K562 (cell line): ENCODE measurements around the gene AGA. TPM values are rescaled to one million over a fixed set of nuclear protein-coding genes. Genes with fewer than 3 reads are reported as not detected.

Experiments used
- CHD1 ChIP-seq: fragments of 200-600 bp; sonication (generic); IDR thresholded peaks from one replicate; pipeline ENCODE4 v1.6.1; 2012; ENCODE audit warnings: mild to moderate bottlenecking, moderate library complexity, low read length, inconsistent platforms
- DPF2 ChIP-seq: fragments of 450-650 bp; IDR thresholded peaks from 2 replicates; pipeline ENCODE4 v1.6.1; 2016
- KDM4B ChIP-seq, 2 experiments: fragments of 450-650 bp in 1 of 2; sonication (generic) in 1 of 2; IDR thresholded peaks; 2 replicates each; pipeline ENCODE4 v1.6.1; 2016 to 2017; ENCODE audit warnings: borderline replicate concordance in 2 of 2, antibody characterized with exemption in 1 of 2, low read depth in 1 of 2, mild to moderate bottlenecking in 1 of 2
- LARP7 ChIP-seq: fragments of 450-650 bp; IDR thresholded peaks from 2 replicates; pipeline ENCODE4 v1.6.1; 2016
- MBD2 ChIP-seq: sonication (generic); IDR thresholded peaks from 2 replicates; pipeline ENCODE4 v1.6.1; 2016; ENCODE audit warnings: low read depth, borderline replicate concordance
- MTA1 ChIP-seq: fragments of 450-650 bp; IDR thresholded peaks from 2 replicates; pipeline ENCODE4 v1.6.1; 2017; ENCODE audit warnings: borderline replicate concordance
- NR2C1 ChIP-seq, 2 experiments: fragments of 450-650 bp; IDR thresholded peaks; 2 replicates each; pipeline ENCODE4 v1.6.1; 2017; ENCODE audit warnings: mild to moderate bottlenecking in 2 of 2, antibody characterized with exemption in 1 of 2, inconsistent platforms in 1 of 2, missing compliant biosample characterization in 1 of 2, missing genetic modification characterization in 1 of 2
- PURB ChIP-seq: sonication (generic); formaldehyde crosslinking; IDR thresholded peaks from 2 replicates; pipeline ENCODE4 v1.9.0; 2021; ENCODE audit warnings: low read depth, mild to moderate bottlenecking, missing genetic modification reagents
- RNF2 ChIP-seq: sonication (generic); IDR thresholded peaks from 2 replicates; pipeline ENCODE4 v1.6.1; 2016
- SRSF7 ChIP-seq: fragments of 200-400 bp; formaldehyde crosslinking; optimal IDR thresholded peaks from 2 replicates; pipeline ENCODE3; 2017; ENCODE audit warnings: mild to moderate bottlenecking, low read depth, low read length
- SUPT5H ChIP-seq: fragments of 450-650 bp; IDR thresholded peaks from 2 replicates; pipeline ENCODE4 v1.6.1; 2016
- ZFP30 ChIP-seq: fragments of 250-450 bp; sonication (Bioruptor Pico); IDR thresholded peaks from 2 replicates; pipeline ENCODE4 v1.8.0; 2022; ENCODE audit warnings: moderate library complexity, mild to moderate bottlenecking, inconsistent platforms, borderline replicate concordance
- ZNF134 ChIP-seq: fragments of 250-450 bp; sonication (Bioruptor Pico); conservative IDR thresholded peaks from 2 replicates; pipeline ENCODE4 v1.4.0; 2020
- ZNF830 ChIP-seq: fragments of 250-450 bp; sonication (Bioruptor Pico); IDR thresholded peaks from 2 replicates; pipeline ENCODE4 v1.5.0; 2021; ENCODE audit warnings: mild to moderate bottlenecking
- polyA plus RNA-seq, 8 experiments: library from polyadenylated mRNA; depleted of rRNA in 4 of 8; stranded (reverse) in 5 of 8; unstranded in 3 of 8; fragments of >200 nt; fragmentation: Nextera tagmentation in 2 of 8; fragmentation: Illumina TruSeq in 1 of 8; extraction: Ambion mirVana in 2 of 8; extraction: Trizol in 1 of 8; gene quantifications; 2 replicates each; pipeline versions ENCODE4 v1.2.1 to v1.2.3, GENCODE V29; 2011 to 2014; ENCODE audit warnings: inconsistent platforms in 1 of 8, missing spikeins in 1 of 8
- total RNA-seq, 7 experiments: library from RNA; depleted of rRNA in 6 of 7; stranded (reverse); fragments of >200 nt in 6 of 7; fragmentation: Illumina TruSeq in 2 of 7; extraction: Trizol in 2 of 7; gene quantifications; 2 replicates each; pipeline versions ENCODE4 v1.2.1 to v1.2.3, GENCODE V29; 2011 to 2021; ENCODE audit warnings: low replicate concordance in 1 of 7
- TF ChIP-seq, protein P1 (sequence below), 2 experiments: fragments of 450-650 bp; formaldehyde crosslinking in 1 of 2; IDR thresholded peaks; 2 replicates each; pipeline versions ENCODE4 v1.4.0 to v1.6.1; 2014 to 2020; ENCODE audit warnings: mild to moderate bottlenecking in 2 of 2, borderline replicate concordance in 1 of 2, low read depth in 1 of 2
- TF ChIP-seq, protein P2 (sequence below): fragments of 250-450 bp; sonication (Bioruptor Pico); IDR thresholded peaks from 2 replicates; pipeline ENCODE4 v1.9.0; 2021; ENCODE audit warnings: mild to moderate bottlenecking
- TF ChIP-seq, protein P3 (sequence below), 2 experiments: IDR thresholded peaks in 1 of 2; conservative IDR thresholded peaks in 1 of 2; 2 replicates each; pipeline ENCODE4 v1.6.1; 2016; ENCODE audit warnings: low read depth in 2 of 2, mild to moderate bottlenecking in 1 of 2, missing compliant biosample characterization in 1 of 2, missing genetic modification characterization in 1 of 2, moderate library complexity in 1 of 2

Gene AGA
- total and polyA plus RNA-seq, 9 of the 15 experiments (the other 6 are each of a cell fraction or from before 2014, with no cell fraction given) = 8.5 to 25.0 (median 12.6) TPM

DNA sequence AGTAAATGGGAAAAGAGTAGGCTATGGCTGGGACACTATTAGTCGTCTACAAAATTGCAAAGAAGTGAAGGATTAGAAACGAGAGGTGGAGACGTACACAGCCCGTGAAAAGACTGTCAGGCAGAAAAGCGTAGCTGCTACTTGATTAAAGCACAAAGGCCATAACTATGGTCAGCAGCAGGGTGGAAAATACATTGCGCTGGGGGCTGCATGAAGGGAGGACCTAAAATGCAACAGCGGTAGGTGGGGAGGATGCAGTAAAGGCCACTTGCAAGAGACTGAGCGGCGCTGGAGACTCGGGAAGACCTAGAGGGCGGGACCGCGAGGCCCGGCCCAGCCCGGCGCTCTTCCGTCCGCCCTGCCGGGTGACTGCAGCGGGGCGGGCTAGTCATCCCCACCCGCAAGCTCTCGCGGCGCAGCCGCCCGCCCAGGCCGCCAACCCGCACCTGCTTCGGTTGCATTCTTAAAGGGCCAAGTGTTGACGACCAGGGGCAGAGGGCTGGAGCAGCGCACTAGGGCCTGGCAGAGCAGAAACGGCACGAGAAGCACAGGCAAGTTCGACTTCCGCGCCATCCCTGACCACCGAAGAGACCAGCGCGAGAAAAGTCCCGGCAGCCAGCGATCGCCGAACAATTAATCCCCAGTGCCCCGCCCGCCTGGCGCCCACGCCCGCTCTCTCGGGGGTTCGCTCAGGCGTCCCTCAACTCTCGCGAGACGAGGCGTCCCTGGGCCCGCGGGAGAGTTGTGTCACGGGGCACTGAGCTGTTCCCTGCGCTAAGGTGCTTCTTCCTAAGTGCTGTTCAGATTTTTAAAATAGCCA, at the start of gene AGA (continued):
- TF ChIP-seq, protein P1, sequence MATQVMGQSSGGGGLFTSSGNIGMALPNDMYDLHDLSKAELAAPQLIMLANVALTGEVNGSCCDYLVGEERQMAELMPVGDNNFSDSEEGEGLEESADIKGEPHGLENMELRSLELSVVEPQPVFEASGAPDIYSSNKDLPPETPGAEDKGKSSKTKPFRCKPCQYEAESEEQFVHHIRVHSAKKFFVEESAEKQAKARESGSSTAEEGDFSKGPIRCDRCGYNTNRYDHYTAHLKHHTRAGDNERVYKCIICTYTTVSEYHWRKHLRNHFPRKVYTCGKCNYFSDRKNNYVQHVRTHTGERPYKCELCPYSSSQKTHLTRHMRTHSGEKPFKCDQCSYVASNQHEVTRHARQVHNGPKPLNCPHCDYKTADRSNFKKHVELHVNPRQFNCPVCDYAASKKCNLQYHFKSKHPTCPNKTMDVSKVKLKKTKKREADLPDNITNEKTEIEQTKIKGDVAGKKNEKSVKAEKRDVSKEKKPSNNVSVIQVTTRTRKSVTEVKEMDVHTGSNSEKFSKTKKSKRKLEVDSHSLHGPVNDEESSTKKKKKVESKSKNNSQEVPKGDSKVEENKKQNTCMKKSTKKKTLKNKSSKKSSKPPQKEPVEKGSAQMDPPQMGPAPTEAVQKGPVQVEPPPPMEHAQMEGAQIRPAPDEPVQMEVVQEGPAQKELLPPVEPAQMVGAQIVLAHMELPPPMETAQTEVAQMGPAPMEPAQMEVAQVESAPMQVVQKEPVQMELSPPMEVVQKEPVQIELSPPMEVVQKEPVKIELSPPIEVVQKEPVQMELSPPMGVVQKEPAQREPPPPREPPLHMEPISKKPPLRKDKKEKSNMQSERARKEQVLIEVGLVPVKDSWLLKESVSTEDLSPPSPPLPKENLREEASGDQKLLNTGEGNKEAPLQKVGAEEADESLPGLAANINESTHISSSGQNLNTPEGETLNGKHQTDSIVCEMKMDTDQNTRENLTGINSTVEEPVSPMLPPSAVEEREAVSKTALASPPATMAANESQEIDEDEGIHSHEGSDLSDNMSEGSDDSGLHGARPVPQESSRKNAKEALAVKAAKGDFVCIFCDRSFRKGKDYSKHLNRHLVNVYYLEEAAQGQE (IDR thresholded peaks at IDR 0.05; ENCODE audit: borderline replicate concordance) = peak; percentile 81
- TF ChIP-seq, protein P1 (CRISPR knock-in tag; IDR thresholded peaks at IDR 0.05; ENCODE audit: low read depth) = no peak
- TF ChIP-seq ZNF134 (CRISPR knock-in tag) (no peak), ZNF830 (no peak), CHD1 (peak; percentile 36), KDM4B (IDR thresholded peaks at IDR 0.05; ENCODE audit: borderline replicate concordance in 2 of 2, low read depth in 1 of 2) (no peak; a peak in 1 of 4 replicates), LARP7 (no peak), SUPT5H (peak; percentile 94), NR2C1 (IDR thresholded peaks at IDR 0.05) (no peak), NR2C1 (tag; IDR thresholded peaks at IDR 0.05) (no peak), MTA1 (no peak), MBD2 (peak; percentile 76), SRSF7 (no peak), PURB (CRISPR knock-in tag) (no peak), RNF2 (peak; percentile 46; the same call in 1 of the 2 replicates), DPF2 (peak; percentile 57; the same call in 1 of the 2 replicates), ZFP30 (no peak)
- TF ChIP-seq, protein P2, sequence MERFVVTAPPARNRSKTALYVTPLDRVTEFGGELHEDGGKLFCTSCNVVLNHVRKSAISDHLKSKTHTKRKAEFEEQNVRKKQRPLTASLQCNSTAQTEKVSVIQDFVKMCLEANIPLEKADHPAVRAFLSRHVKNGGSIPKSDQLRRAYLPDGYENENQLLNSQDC = no peak
- TF ChIP-seq, protein P3, sequence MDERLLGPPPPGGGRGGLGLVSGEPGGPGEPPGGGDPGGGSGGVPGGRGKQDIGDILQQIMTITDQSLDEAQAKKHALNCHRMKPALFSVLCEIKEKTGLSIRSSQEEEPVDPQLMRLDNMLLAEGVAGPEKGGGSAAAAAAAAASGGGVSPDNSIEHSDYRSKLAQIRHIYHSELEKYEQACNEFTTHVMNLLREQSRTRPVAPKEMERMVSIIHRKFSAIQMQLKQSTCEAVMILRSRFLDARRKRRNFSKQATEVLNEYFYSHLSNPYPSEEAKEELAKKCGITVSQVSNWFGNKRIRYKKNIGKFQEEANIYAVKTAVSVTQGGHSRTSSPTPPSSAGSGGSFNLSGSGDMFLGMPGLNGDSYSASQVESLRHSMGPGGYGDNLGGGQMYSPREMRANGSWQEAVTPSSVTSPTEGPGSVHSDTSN (CRISPR knock-in tag; IDR thresholded peaks at IDR 0.05; ENCODE audit: low read depth) = no peak
- TF ChIP-seq, protein P3 (tag; conservative IDR thresholded peaks at IDR 0.05; ENCODE audit: low read depth) = no peak
